ENCODE data around the gene RHBDL1. TPM values are rescaled to one million over a fixed set of nuclear protein-coding genes. Genes with fewer than 3 reads are reported as not detected.
"Not testable (repeated sequence)": the region's sequence is repeated elsewhere in the genome, so short reads cannot be mapped to it uniquely, and the experiment has no call there.

RHBDL1 gene
- total and polyA plus RNA-seq, 7 donors: 0.06 to 0.42 (median 0.13) TPM

GRCh38 chr16:711548-712320, 36.3 kb downstream of the RHBDL1 start:
- ATAC-seq (peak; percentile 70 to 80 (median 75)), DNase-seq (peak; percentile 80 to 91)
- H3K36me3 ChIP-seq (ENCODE audit: insufficient read depth in 1 of 2, low read depth in 1 of 2): no peaks in the 10 kb centered on the region
- peaks cover 10% of the 10 kb centered on the region for H3K4me1 ChIP-seq
- intact Hi-C loops (cut with DNase I): loop anchor here (1.0 to 5.0 kb wide), 5 partner anchors 30 to 346 kb away; partner anchors contain the start of genes CHTF18 (in 1 of the 2) and RPUSD1 (in 1 of the 2)
- no peaks in the 10 kb centered on the region for H3K9me3 ChIP-seq
- peaks cover 0 to 45% (median 23%) of the 10 kb centered on the region in 3 donors for H3K27me3 ChIP-seq (ENCODE audit: insufficient read depth in 3 of 3, low read length in 2 of 3)
- no peak overlapping the region for H3K27ac ChIP-seq
- 12 to 19% (median 12%) methylated on average over 19 to 25 of the region's 25 CpGs for WGBS, 3 donors
- H3K4me3 ChIP-seq: no peak overlapping the region
- TF ChIP-seq CTCF (IDR thresholded peaks at IDR 0.05): peak; percentile 95

GRCh38 chr16:712740-713250, 37.3 kb downstream of the RHBDL1 start:
- intact Hi-C loops (cut with DNase I): loop anchor here in 1 of 2 donors (5.0 kb wide), 2 partner anchors 75 to 345 kb away; partner anchors contain the start of genes CHTF18 and RPUSD1
- H3K9me3 ChIP-seq; H3K36me3 ChIP-seq (ENCODE audit: insufficient read depth in 1 of 2, low read depth in 1 of 2); ATAC-seq; H3K4me3 ChIP-seq; DNase-seq; H3K27ac ChIP-seq: not testable (repeated sequence)
- H3K27me3 ChIP-seq (ENCODE audit: insufficient read depth in 3 of 3, low read length in 2 of 3): peaks cover 0 to 37% (median 17%) of the 10 kb centered on the region in 3 donors
- H3K4me1 ChIP-seq: peaks cover 10% of the 10 kb centered on the region
- WGBS, 3 donors: 41 to 54% (median 41%) methylated on average over 13 of the region's 13 CpGs

- H3K27ac ChIP-seq: no peak overlapping the region
- H3K36me3 ChIP-seq (ENCODE audit: insufficient read depth in 1 of 2, low read depth in 1 of 2): no peaks in the 10 kb centered on the region
- WGBS, 3 donors: 74 to 77% (median 76%) methylated on average over 8 to 11 of the region's 11 CpGs
- H3K4me3 ChIP-seq: no peak overlapping the region
- TF ChIP-seq CTCF (IDR thresholded peaks at IDR 0.05): no peak
- DNase-seq (no peak), ATAC-seq (no peak)
- no peaks in the 10 kb centered on the region for H3K9me3 ChIP-seq
- H3K27me3 ChIP-seq (ENCODE audit: insufficient read depth in 3 of 3, low read length in 2 of 3): peaks cover 0 to 24% (median 9%) of the 10 kb centered on the region in 3 donors
- intact Hi-C loops (cut with DNase I): loop anchor here in 1 of 2 donors (5.0 kb wide), 2 partner anchors 73 to 343 kb away; partner anchors contain the start of genes CHTF18 and RPUSD1
- H3K4me1 ChIP-seq: peaks cover 10% of the 10 kb centered on the region
These were observed 38.6 kb downstream of the RHBDL1 start for GRCh38 chr16:714079-714478.

- ATAC-seq: peak; percentile 90 to 91 (median 90)
- H3K4me1 ChIP-seq: peaks cover 12% of the 10 kb centered on the region
- H3K4me3 ChIP-seq: peak within 1 kb of the TSS; percentile 74
- peaks cover 0 to 18% (median 9%) of the 10 kb centered on the region in 3 donors for H3K27me3 ChIP-seq (ENCODE audit: insufficient read depth in 3 of 3, low read length in 2 of 3)
- no peak for TF ChIP-seq CTCF (IDR thresholded peaks at IDR 0.05)
- no peak within 1 kb of the TSS for H3K27ac ChIP-seq
- DNase-seq: peak; percentile 95 to 96
- H3K36me3 ChIP-seq (ENCODE audit: insufficient read depth in 1 of 2, low read depth in 1 of 2): no peaks in the 10 kb centered on the region
- H3K9me3 ChIP-seq: no peaks in the 10 kb centered on the region
- intact Hi-C loops (cut with DNase I): loop anchor here in 1 of 2 donors (5.0 kb wide), 2 partner anchors 72 to 342 kb away; partner anchors contain the start of genes CHTF18 and RPUSD1
- WGBS, 3 donors: 4 to 15% (median 7%) methylated on average over 23 to 108 of the region's 108 CpGs
These were observed 39.3 kb downstream of the RHBDL1 start, which contains the start of gene METRN for GRCh38 chr16:714558-715476. TSS of gene METRN (plus strand) at chr16:715118. CDS start at chr16:715290, 172 bp downstream.
